ENCODE measurements around the gene MMP25.

DNA sequence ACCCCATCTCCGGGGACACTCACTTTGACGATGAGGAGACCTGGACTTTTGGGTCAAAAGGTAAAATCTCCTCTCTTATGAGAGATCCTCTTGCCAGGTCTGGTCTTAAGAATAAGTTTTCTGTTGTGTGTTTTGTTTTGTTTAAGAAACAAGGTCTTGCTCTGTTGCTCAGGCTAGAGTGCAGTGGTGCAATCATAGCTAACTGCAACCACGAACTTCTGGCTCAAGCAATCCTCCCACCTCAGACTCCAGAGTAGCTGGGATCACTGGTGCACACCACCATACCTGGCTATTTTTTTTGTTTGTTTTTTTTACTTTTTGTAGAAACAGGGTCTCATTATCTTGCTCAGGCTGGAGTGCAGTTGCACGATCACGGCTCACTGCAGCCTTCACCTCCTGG lies 4.1 kb downstream of the MMP25 start:
- TF ChIP-seq, protein P1, sequence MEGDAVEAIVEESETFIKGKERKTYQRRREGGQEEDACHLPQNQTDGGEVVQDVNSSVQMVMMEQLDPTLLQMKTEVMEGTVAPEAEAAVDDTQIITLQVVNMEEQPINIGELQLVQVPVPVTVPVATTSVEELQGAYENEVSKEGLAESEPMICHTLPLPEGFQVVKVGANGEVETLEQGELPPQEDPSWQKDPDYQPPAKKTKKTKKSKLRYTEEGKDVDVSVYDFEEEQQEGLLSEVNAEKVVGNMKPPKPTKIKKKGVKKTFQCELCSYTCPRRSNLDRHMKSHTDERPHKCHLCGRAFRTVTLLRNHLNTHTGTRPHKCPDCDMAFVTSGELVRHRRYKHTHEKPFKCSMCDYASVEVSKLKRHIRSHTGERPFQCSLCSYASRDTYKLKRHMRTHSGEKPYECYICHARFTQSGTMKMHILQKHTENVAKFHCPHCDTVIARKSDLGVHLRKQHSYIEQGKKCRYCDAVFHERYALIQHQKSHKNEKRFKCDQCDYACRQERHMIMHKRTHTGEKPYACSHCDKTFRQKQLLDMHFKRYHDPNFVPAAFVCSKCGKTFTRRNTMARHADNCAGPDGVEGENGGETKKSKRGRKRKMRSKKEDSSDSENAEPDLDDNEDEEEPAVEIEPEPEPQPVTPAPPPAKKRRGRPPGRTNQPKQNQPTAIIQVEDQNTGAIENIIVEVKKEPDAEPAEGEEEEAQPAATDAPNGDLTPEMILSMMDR (IDR thresholded peaks at IDR 0.05): no peak
- no peak for TF ChIP-seq ZFX (IDR thresholded peaks at IDR 0.05; ENCODE audit: borderline replicate concordance)

Data from 22Rv1 (cell line).